ENCODE measurements around the gene KCMF1. TPM values are rescaled to one million over a fixed set of nuclear protein-coding genes. Genes with fewer than 3 reads are reported as not detected.

The KCMF1 gene
- total and polyA plus RNA-seq, 2 experiments from 2014 or later = 30.7 to 47.8 TPM

DNA sequence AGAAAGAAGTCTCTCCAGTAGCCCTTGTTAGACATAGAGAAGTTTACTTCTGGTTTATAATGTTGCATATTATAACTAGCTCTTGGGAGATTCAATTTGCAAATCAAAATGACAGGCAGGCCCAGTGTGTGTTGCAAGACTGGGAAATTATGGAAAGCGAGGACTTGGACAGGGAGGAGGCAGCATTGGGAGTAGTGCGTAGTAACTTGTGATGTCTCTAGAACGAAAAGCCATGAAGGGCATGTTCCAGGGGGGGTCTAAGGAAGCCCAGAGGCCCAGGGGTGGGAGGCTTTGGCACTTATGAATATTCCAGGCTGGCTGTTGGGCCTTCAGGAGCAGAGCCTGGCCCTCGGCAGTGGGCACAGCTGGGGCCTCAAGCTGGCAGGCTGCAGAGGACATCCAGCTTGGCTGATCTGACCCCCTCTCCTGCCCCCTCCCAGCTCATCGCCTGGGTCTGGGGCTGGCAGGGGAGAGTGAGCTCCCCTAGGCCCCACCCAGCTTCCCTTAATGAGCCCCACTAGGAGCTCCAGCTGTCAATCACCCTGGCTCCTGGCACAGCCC lies 107.0 kb downstream of the KCMF1 start:
- TF ChIP-seq, protein P1, sequence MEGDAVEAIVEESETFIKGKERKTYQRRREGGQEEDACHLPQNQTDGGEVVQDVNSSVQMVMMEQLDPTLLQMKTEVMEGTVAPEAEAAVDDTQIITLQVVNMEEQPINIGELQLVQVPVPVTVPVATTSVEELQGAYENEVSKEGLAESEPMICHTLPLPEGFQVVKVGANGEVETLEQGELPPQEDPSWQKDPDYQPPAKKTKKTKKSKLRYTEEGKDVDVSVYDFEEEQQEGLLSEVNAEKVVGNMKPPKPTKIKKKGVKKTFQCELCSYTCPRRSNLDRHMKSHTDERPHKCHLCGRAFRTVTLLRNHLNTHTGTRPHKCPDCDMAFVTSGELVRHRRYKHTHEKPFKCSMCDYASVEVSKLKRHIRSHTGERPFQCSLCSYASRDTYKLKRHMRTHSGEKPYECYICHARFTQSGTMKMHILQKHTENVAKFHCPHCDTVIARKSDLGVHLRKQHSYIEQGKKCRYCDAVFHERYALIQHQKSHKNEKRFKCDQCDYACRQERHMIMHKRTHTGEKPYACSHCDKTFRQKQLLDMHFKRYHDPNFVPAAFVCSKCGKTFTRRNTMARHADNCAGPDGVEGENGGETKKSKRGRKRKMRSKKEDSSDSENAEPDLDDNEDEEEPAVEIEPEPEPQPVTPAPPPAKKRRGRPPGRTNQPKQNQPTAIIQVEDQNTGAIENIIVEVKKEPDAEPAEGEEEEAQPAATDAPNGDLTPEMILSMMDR (IDR thresholded peaks at IDR 0.05; ENCODE audit: low read depth, low read length) = no peak
- Histone ChIP-seq H3K9me3 (ENCODE audit: low read depth) (no peaks in the 10 kb centered on the region), H3K4me3 (no peak overlapping the region), H3K36me3 (no peaks in the 10 kb centered on the region), H3K27me3 (no peaks in the 10 kb centered on the region), H3K4me1 (ENCODE audit: low read depth) (no peaks in the 10 kb centered on the region), H3K27ac (no peak overlapping the region)
- no peak for DNase-seq (ENCODE audit: low read depth in 1 of 2, low spot score in 1 of 2)

GRCh38 chr2:85078536-85078935 lies 107.6 kb downstream of the KCMF1 start:
- Histone ChIP-seq H3K9me3 (ENCODE audit: low read depth) (no peaks in the 10 kb centered on the region), H3K27me3 (no peaks in the 10 kb centered on the region), H3K36me3 (no peaks in the 10 kb centered on the region), H3K4me1 (ENCODE audit: low read depth) (no peaks in the 10 kb centered on the region), H3K27ac (no peak overlapping the region), H3K4me3 (no peak overlapping the region)
- TF ChIP-seq, protein P1 (IDR thresholded peaks at IDR 0.05; ENCODE audit: low read depth, low read length) = no peak
- no peak for DNase-seq (ENCODE audit: low read depth in 1 of 2, low spot score in 1 of 2)

GRCh38 chr2:85083092-85083491 lies 112.1 kb downstream of the KCMF1 start:
- DNase-seq (ENCODE audit: low read depth in 1 of 2, low spot score in 1 of 2) = no peak
- H3K36me3 ChIP-seq = no peaks in the 10 kb centered on the region

DNA sequence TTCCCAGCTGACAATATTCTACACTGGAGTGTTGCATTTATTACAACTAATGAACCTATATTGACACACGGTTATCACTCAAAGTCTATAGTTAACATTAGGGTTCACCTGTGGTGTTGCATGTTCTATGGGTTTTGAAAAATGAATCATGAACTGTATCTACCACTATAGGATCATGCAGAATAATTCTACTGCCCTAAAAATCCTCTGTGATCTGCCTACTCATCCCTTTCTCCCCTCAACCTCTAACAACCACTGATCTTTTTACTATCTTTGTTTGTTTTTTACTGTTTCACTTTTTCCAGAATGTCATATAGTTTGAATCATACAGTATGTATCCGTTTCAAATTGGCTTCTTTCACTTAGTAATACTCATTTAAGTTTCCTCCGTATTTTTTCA lies 114.6 kb downstream of the KCMF1 start:
- H3K4me3 ChIP-seq = no peak overlapping the region
- no peaks in the 10 kb centered on the region for H3K4me1 ChIP-seq (ENCODE audit: low read depth)
- no peak overlapping the region for H3K27ac ChIP-seq
- TF ChIP-seq, protein P1 (IDR thresholded peaks at IDR 0.05; ENCODE audit: low read depth, low read length) = no peak
- H3K36me3 ChIP-seq = no peaks in the 10 kb centered on the region
- no peak for DNase-seq (ENCODE audit: low read depth in 1 of 2, low spot score in 1 of 2)
- H3K9me3 ChIP-seq (ENCODE audit: low read depth) = no peaks in the 10 kb centered on the region
- H3K27me3 ChIP-seq = peaks cover 2% of the 10 kb centered on the region

More at GRCh38 chr2:85083092-85083491, 112.1 kb downstream of the KCMF1 start:
- Histone ChIP-seq H3K4me1 (ENCODE audit: low read depth) (no peaks in the 10 kb centered on the region), H3K9me3 (ENCODE audit: low read depth) (no peaks in the 10 kb centered on the region), H3K4me3 (no peak overlapping the region), H3K27me3 (peaks cover 2% of the 10 kb centered on the region), H3K27ac (no peak overlapping the region)
- TF ChIP-seq, protein P1 (IDR thresholded peaks at IDR 0.05; ENCODE audit: low read depth, low read length) = no peak

- Histone ChIP-seq H3K27me3 (peaks cover 2% of the 10 kb centered on the region), H3K9me3 (ENCODE audit: low read depth) (no peaks in the 10 kb centered on the region), H3K36me3 (no peaks in the 10 kb centered on the region), H3K4me3 (no peak overlapping the region), H3K4me1 (ENCODE audit: low read depth) (no peaks in the 10 kb centered on the region), H3K27ac (no peak overlapping the region)
- DNase-seq (ENCODE audit: low read depth in 1 of 2, low spot score in 1 of 2) = no peak
- TF ChIP-seq, protein P1 (IDR thresholded peaks at IDR 0.05; ENCODE audit: low read depth, low read length) = no peak
Measured at GRCh38 chr2:85087541-85087940, 116.6 kb downstream of the KCMF1 start.
